Tibial nerve (tissue), 4 donors: Measurements from ENCODE around the gene RINL. TPM values are rescaled to one million over a fixed set of nuclear protein-coding genes. Genes with fewer than 3 reads are reported as not detected.

ENCODE experiments used
- DNase-seq, 2 donors: peaks; one replicate each; pipeline ENCODE4 v3.0.0-alpha.2; 2019; ENCODE audit warnings: low spot score in 2 of 2
- H3K27ac ChIP-seq, 4 donors: fragments of 200-600 bp; sonication (generic) in 3 of 4; one replicate each; pipeline ENCODE4 v1.5.1; 2017 to 2019; ENCODE audit warnings: mild to moderate bottlenecking in 1 of 4
- H3K27me3 ChIP-seq, 2 donors: fragments of 200-600 bp; sonication (generic) in 1 of 2; one replicate each; pipeline versions ENCODE4 v1.5.1 to v1.6.0; 2017 to 2019
- H3K36me3 ChIP-seq, 3 donors: fragments of 200-600 bp; sonication (generic); one replicate each; pipeline ENCODE4 v1.5.1; 2018 to 2019
- H3K4me1 ChIP-seq, 4 donors: fragments of 200-600 bp; sonication (generic) in 3 of 4; one replicate each; pipeline ENCODE4 v1.5.1; 2017 to 2019
- H3K4me3 ChIP-seq, 4 donors: fragments of 200-600 bp; sonication (generic) in 3 of 4; one replicate each; pipeline ENCODE4 v1.5.1; 2017 to 2019; ENCODE audit warnings: mild to moderate bottlenecking in 1 of 4, moderate library complexity in 1 of 4
- H3K9me3 ChIP-seq, 4 donors: fragments of 200-600 bp; sonication (generic) in 3 of 4; one replicate each; pipeline ENCODE4 v1.5.1; 2017 to 2019
- CTCF ChIP-seq, 5 experiments: fragments of 200-600 bp in 3 of 5; fragments of 450-650 bp in 2 of 5; sonication (generic) in 3 of 5; IDR thresholded peaks; one replicate each; pipeline ENCODE4 v1.5.1; 2016 to 2019; ENCODE audit warnings: antibody characterized with exemption in 5 of 5, mild to moderate bottlenecking in 3 of 5, moderate library complexity in 2 of 5
- EP300 ChIP-seq, 2 donors: sonication (generic); formaldehyde crosslinking; IDR thresholded peaks; one replicate each; pipeline ENCODE4 v1.6.1; 2017; ENCODE audit warnings: antibody characterized with exemption in 2 of 2, mild to moderate bottlenecking in 1 of 2
- POLR2A ChIP-seq, 2 donors: fragments of 450-650 bp; IDR thresholded peaks; one replicate each; pipeline ENCODE4 v1.6.1; 2017; ENCODE audit warnings: antibody characterized with exemption in 2 of 2, mild to moderate bottlenecking in 2 of 2, moderate library complexity in 2 of 2
- WGBS, 2 donors: methylation state at CpG; one replicate each; pipeline ENCODE4 v1.1.5; 2018; 5-methylcytosine and 5-hydroxymethylcytosine counted together
- total RNA-seq, 4 donors: library from RNA; depleted of rRNA; stranded (reverse); fragments of >200 nt; gene quantifications; one replicate each; pipeline ENCODE4 v1.1.0, GENCODE V29; 2016

The RINL gene
- total RNA-seq, 4 donors from 2014 or later, result 8.4 to 28.8 (median 11.6) TPM

GRCh38 chr19:38838986-38839761 lies 38.9 kb downstream of the RINL start:
- Histone ChIP-seq H3K9me3 (no peaks in the 10 kb centered on the region), H3K4me1 (peaks cover 0 to 21% (median 0%) of the 10 kb centered on the region in 4 donors), H3K36me3 (peaks cover 22 to 92% (median 70%) of the 10 kb centered on the region in 3 donors), H3K27ac (no peak overlapping the region), H3K4me3 (no peak overlapping the region), H3K27me3 (no peaks in the 10 kb centered on the region)
- WGBS, 2 donors, result 82 to 83% methylated on average over 12 of the region's 12 CpGs
- TF ChIP-seq EP300 (IDR thresholded peaks at IDR 0.05) (no peak), CTCF (IDR thresholded peaks at IDR 0.05) (no peak), POLR2A (IDR thresholded peaks at IDR 0.05) (no peak)
- DNase-seq, result no peak

GRCh38 chr19:38838208-38838985 lies 39.7 kb downstream of the RINL start:
- H3K27me3 ChIP-seq, result no peaks in the 10 kb centered on the region
- no peaks in the 10 kb centered on the region for H3K9me3 ChIP-seq
- no peak for DNase-seq
- peaks cover 0 to 15% (median 0%) of the 10 kb centered on the region in 4 donors for H3K4me1 ChIP-seq
- H3K36me3 ChIP-seq, result peaks cover 19 to 84% (median 63%) of the 10 kb centered on the region in 3 donors
- H3K27ac ChIP-seq, result no peak overlapping the region
- 80 to 81% methylated on average over 19 of the region's 19 CpGs for WGBS, 2 donors
- no peak overlapping the region for H3K4me3 ChIP-seq
- TF ChIP-seq EP300 (IDR thresholded peaks at IDR 0.05), result no peak
- no peak for TF ChIP-seq POLR2A (IDR thresholded peaks at IDR 0.05)
- TF ChIP-seq CTCF (IDR thresholded peaks at IDR 0.05), result no peak

GRCh38 chr19:38837656-38838121 lies 40.4 kb downstream of the RINL start:
- no peak overlapping the region for H3K4me3 ChIP-seq
- no peaks in the 10 kb centered on the region for H3K27me3 ChIP-seq
- TF ChIP-seq CTCF (IDR thresholded peaks at IDR 0.05) (no peak), POLR2A (IDR thresholded peaks at IDR 0.05) (no peak), EP300 (IDR thresholded peaks at IDR 0.05) (no peak)
- H3K36me3 ChIP-seq, result peaks cover 12 to 77% (median 56%) of the 10 kb centered on the region in 3 donors
- H3K9me3 ChIP-seq, result no peaks in the 10 kb centered on the region
- DNase-seq, result no peak
- no peak overlapping the region for H3K27ac ChIP-seq
- H3K4me1 ChIP-seq, result peaks cover 0 to 10% (median 2%) of the 10 kb centered on the region in 4 donors
- 89% methylated on average over 7 of the region's 7 CpGs for WGBS, 2 donors

GRCh38 chr19:38836983-38837626 lies 41.0 kb downstream of the RINL start:
- no peaks in the 10 kb centered on the region for H3K27me3 ChIP-seq
- H3K4me1 ChIP-seq, result peaks cover 0 to 14% (median 8%) of the 10 kb centered on the region in 4 donors
- peaks cover 10 to 71% (median 50%) of the 10 kb centered on the region in 3 donors for H3K36me3 ChIP-seq
- WGBS, 2 donors, result 83 to 86% methylated on average over 6 of the region's 6 CpGs
- H3K27ac ChIP-seq, result no peak overlapping the region
- no peaks in the 10 kb centered on the region for H3K9me3 ChIP-seq
- no peak overlapping the region for H3K4me3 ChIP-seq
- TF ChIP-seq CTCF (IDR thresholded peaks at IDR 0.05), result no peak
- no peak for TF ChIP-seq EP300 (IDR thresholded peaks at IDR 0.05)
- no peak for TF ChIP-seq POLR2A (IDR thresholded peaks at IDR 0.05)
- no peak for DNase-seq
